ENCODE results near the gene KLK15. TPM values are rescaled to one million over a fixed set of nuclear protein-coding genes. Genes with fewer than 3 reads are reported as not detected.

The KLK15 gene
- total RNA-seq, 2 experiments from 2014 or later: not detected

DNA sequence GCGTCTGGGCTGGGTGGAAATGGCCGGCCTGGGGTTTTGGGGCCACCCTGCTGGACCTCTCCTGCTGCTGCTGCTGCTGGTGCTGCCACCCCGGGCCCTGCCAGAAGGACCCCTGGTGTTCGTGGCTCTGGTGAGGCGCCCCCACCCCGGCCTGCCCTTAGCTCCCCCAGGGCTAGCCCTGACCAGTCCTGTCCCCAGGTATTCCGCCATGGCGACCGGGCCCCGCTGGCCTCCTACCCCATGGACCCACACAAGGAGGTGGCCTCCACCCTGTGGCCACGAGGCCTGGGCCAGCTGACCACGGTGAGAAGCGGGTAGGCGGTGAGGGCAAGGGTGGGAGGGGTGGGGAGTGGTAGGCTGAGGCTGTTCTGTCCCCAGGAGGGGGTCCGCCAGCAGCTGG, 43.0 kb downstream of the KLK15 start, which contains the start of gene ACP4:
ACP4 (plus strand) TSS at position 20 of the 400 bp plus-strand sequence; CDS start at position 20, 0 bp downstream.
- POLR2A ChIA-PET: no interaction called here

DNA sequence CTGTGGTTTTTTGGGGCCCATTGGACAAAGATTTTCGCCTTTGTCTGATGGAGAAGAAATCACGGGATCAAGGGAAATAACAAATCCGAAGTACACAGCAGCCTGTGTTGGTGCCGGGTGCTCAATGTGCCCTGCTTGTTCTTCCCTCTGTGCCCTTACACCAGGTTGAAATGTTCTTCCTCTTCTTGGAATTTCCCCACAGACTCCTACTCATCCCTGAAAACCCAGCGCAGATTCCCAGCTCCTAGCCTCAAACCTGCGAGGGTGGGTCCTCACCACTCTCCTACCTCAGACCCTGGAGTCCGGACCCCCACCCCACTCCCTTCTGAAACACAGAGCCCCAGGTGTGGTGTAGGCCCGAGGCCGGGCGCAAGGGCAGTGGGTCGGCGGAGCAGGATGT, 48.0 kb downstream of the KLK15 start:
- CTCF ChIA-PET: interaction anchor here (2.5 kb wide), 1 partner anchor 248 kb away, joined by 7 read pairs; no protein-coding TSS in a partner anchor
- POLR2A ChIA-PET: no interaction called here

More for the DNA sequence above, 43.0 kb downstream of the KLK15 start, which contains the start of gene ACP4:
- CTCF ChIA-PET: interaction anchor here (1.4 kb wide), 1 partner anchor 132 kb away, joined by 3 read pairs; no protein-coding TSS in a partner anchor

DNA sequence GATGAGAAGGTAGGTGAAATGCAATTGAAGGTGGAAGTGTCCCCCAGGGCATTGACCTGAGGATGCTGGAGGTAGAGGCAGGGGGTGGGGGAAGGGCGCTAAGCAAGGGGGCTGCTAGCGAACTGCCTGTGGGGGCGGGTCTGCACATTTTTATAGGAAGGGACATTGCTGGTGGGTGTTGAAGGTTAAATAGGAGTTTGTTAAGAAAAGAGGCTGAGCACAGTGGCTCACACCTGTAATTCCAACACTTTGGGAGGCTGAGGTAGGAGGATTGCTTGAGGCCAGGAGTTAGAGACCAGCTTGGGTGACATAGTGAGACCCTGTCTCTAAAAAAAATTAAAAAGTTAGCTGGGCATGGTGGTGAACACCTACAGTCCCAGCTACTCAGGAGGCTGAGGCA, 48.7 kb downstream of the KLK15 start:
- ChIA-PET POLR2A (interaction anchor here (0.6 kb wide), 1 partner anchor 21 kb away, joined by 3 read pairs; no protein-coding TSS in a partner anchor), CTCF (interaction anchor here (0.6 to 2.5 kb wide), 4 partner anchors 9 to 247 kb away, joined by 3 to 11 read pairs (median 5); no protein-coding TSS in a partner anchor)

DNA sequence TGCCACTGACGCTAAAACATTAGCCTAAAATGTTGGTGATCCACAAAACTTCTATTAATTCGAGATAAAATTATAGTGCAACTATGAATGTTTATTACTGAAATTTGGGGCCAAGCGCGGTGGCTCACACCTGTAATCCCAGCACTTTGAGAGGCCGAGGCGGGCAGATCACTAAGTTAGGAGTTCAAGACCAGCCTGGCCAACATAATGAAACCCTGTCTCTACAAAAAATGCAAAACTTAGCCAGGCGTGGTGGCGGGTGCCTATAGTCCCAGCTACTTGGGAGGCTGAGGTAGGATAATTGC, 49.6 kb downstream of the KLK15 start:
- ChIA-PET CTCF (interaction anchor here (0.7 to 2.5 kb wide), 8 partner anchors 10 to 1856 kb away, joined by 3 to 11 read pairs (median 4); no protein-coding TSS in a partner anchor), POLR2A (interaction anchor here (0.5 to 0.7 kb wide), 2 partner anchors 9 to 176 kb away, joined by 4 to 5 read pairs; no protein-coding TSS in a partner anchor)

DNA sequence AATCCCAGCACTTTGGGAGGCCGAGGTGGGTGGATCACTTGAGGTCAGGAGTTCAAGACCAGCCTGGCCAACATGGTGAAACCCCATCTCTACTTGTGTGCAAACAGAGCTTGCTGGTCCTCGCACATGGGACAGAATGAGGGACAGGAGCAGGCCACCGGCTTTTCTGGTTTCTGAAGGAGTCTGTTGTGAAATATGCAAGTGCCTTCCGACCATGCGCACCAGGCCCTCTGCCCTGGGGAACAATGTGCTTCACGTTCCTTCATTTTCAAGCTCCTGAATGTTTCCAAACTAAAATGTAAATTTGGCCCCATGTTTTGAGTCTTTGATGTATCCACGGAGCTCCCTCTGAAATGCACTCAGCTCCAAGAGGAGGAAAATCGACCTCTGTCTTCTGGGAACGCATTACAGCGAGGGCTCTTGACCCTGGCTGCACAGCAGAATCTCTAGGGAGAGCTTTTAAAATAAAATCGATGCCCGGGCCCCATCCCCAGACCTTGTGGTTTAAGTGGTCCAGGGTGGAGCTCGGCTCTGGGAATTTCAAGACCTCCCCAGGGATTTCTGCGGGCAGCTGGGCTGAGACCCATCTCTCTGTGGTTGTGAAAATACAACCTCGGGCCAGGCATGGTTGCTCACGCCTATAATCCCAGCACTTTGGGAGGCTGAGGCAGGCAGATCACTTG, 52.5 kb downstream of the KLK15 start:
- ChIA-PET CTCF (interaction anchor here (0.9 to 2.0 kb wide), 3 partner anchors 141 to 243 kb away, joined by 3 to 6 read pairs (median 6); no protein-coding TSS in a partner anchor), POLR2A (no interaction called here)

DNA sequence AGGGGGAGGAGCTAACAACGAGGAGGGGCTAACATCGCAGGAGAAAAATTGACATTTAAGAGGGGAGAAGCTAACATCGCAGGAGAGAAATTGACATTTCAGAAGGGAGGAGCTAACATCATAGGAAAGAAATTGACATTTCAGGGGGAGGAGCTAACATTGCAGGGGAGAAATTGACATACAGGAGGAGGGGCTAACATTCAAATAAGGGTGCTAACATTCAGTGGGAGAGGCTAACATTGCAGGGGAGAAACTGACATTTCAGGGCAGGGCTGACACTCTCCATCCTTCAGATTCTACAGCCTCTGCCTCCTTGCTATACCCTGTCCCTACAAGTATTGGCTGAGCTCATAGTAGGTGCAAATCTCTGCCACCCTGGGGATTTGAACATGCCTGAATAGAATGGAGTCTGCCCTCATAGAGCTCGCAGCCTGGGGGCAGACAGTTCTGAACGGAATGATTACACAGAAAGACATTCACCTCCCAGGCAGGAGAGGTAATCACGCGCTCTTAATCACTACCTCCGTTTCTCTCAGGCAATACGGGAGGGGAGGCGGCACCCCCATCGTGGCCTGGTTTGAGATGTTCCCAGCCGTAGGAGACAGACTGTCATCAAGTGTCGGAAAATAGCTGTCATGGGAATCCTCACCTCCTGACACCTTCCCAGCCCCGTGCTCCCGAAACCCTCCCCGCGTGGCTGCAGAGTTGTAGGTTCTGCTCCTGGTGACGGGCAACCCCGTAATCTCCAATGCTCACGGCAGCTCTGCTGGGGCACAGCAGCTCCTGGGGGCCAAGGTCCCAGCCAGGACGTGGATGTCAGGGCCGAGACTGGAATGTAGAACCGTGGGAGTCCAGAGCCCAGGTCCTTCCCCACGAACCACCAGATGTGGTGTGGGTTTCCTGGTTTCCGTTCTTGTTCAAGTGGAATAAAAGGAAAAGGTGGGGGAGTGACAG, 53.6 kb downstream of the KLK15 start:
- ChIA-PET CTCF (interaction anchor here (0.9 to 1.0 kb wide), 2 partner anchors 59 to 293 kb away, joined by 3 read pairs; no protein-coding TSS in a partner anchor), POLR2A (no interaction called here)

DNA sequence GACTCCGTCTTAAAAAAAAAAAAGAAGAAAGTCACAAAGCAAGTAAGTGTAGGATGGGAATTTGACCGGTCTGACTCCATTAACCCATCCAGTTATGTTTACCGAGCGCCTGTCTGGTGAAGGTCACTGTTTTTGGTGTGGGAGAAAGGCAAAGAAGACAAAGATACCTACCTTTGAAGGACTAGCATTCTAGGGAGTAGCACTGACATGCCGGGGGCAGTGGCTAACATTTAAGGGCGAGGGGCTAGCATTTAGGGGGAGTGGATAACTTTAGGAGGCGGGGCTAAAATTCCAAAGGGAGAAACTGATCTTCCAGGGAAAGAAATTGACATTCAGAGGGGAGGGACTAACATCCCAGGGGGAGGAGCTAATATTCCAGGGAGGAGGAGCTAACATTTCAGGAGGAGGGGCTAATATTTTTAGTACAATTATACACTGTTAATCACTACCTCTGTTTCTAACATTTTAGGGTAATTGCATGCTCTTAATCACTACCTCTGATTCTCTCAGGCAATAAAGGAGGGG, 54.4 kb downstream of the KLK15 start:
- ChIA-PET POLR2A (no interaction called here), CTCF (interaction anchor here (0.6 to 1.3 kb wide), 5 partner anchors 54 to 292 kb away, joined by 3 to 4 read pairs (median 3); no protein-coding TSS in a partner anchor)

DNA sequence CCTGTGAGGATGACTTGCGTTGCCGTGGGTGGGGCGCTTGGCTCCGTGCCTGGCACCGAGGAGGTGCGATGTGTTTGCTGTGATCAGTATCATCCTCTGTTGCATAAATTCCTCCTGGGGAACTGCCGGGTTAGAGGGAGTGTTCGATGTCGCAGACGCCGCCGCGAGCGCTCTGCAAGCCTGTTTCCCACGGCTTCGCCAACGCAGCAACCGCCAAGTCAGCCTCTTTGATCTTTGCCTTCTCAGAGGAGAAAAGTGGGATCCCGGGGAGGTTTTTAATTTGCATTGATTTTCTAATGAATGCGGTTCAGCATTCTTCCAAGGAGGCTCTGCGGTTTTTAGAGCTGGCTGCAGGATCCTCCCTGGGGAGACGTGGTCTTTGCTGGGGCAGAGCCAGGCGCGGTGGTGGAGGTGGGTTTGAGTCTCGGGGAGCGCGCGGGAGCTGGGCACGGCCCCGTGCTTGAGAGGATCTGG, 55.5 kb downstream of the KLK15 start:
- ChIA-PET POLR2A (no interaction called here), CTCF (interaction anchor here (0.9 to 1.3 kb wide), 2 partner anchors 53 to 144 kb away, joined by 3 read pairs; no protein-coding TSS in a partner anchor)

DNA sequence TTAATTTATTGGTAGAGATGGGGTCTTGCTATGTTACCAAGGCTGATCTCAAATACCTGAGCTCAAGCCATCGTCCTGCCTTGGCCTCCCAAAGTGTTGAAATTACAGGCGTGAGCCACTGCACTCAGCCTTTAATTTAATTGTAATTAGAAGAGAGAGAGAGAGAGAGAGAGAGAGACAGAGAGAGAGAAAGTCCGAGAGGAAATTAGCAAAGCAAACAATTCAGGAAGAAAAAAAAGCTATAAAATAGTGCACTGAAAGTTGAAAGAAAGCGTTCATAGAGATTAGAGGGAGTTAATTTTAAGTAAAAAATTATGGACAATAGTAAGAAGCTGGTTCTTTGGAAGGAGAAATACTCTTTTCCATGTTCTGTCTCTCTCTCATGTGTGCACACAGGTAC, 56.1 kb downstream of the KLK15 start:
- ChIA-PET POLR2A (interaction anchor here (0.6 kb wide), 1 partner anchor 15 kb away, joined by 4 read pairs; no protein-coding TSS in a partner anchor), CTCF (interaction anchor here (0.9 kb wide), 1 partner anchor 76 kb away, joined by 3 read pairs; no protein-coding TSS in a partner anchor)

DNA sequence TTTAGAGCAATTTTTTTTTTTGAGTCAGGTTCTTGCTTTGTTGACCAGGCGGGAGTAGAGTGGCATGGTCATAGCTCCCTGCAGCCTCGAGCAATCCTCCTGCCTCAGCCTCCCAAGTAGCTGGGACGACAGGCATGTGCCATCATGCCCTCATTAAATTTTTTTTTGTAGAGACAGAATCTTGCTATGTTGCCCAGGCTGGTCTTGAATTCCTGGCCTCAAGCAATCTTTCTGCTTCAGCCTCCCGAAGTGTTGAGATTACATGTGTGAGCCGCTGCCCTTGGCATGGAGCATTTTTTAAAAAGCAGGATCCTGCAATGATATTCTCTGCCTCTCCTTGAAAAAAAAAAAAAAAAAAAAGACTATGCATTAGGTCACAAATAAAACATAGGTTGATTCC, 57.2 kb downstream of the KLK15 start:
- ChIA-PET CTCF (no interaction called here), POLR2A (no interaction called here)

Other genes with a start within 250 kb of the KLK15 start
- gene SYT3, start 193.7 kb downstream of the KLK15 start, total RNA-seq: under 1 TPM; 0.11 to 0.50 TPM
- gene C19orf81, start 184.1 kb downstream of the KLK15 start, total RNA-seq: under 1 TPM; 0.44 to 0.67 TPM
- gene SHANK1, start 113.8 kb downstream of the KLK15 start, total RNA-seq: not detected
- gene CLEC11A, start 110.2 kb downstream of the KLK15 start, total RNA-seq: under 1 TPM; 0.63 to 0.70 TPM
- not detected for gene GPR32, start 63.1 kb downstream of the KLK15 start, total RNA-seq
- gene ACP4, start 43.2 kb downstream of the KLK15 start, total RNA-seq: not detected
- gene KLK1, start 9.8 kb downstream of the KLK15 start, total RNA-seq: under 1 TPM in 1 of 2 experiments, not detected in 1; 0.29 TPM
- not detected for gene KLK3, start 21.3 kb upstream of the KLK15 start, total RNA-seq
- gene KLK2, start 39.9 kb upstream of the KLK15 start, total RNA-seq: not detected
- gene KLK4, start 77.8 kb upstream of the KLK15 start, total RNA-seq: not detected
- not detected for gene KLK5, start 119.5 kb upstream of the KLK15 start, total RNA-seq
- gene KLK6, start 136.0 kb upstream of the KLK15 start, total RNA-seq: not detected
- gene KLK7, start 150.3 kb upstream of the KLK15 start, total RNA-seq: not detected
- not detected for gene KLK8, start 168.0 kb upstream of the KLK15 start, total RNA-seq
- gene KLK10, start 186.1 kb upstream of the KLK15 start, total RNA-seq: not detected
- gene KLK11, start 193.0 kb upstream of the KLK15 start, total RNA-seq: not detected
- not detected for gene KLK12, start 201.4 kb upstream of the KLK15 start, total RNA-seq
- gene KLK13, start 231.5 kb upstream of the KLK15 start, total RNA-seq: not detected
- under 1 TPM; 0.21 to 0.57 TPM for gene KLK14, start 249.3 kb upstream of the KLK15 start, total RNA-seq

Data from activated CD8-positive, alpha-beta memory T cell treated with anti-CD3 and anti-CD28 coated beads for 36 hours (primary cell).